ENCODE measurements around the gene SNX15. TPM values are rescaled to one million over a fixed set of nuclear protein-coding genes. Genes with fewer than 3 reads are reported as not detected.
"Not testable (repeated sequence)": the region's sequence is repeated elsewhere in the genome, so short reads cannot be mapped to it uniquely, and the experiment has no call there.

Gene SNX15
- polyA plus RNA-seq (2014; cell fraction: cytosol; rRNA removed), result 24.0 and 26.3 TPM in 2 replicates
- 11.4 and 46.5 TPM in 2 replicates for polyA plus RNA-seq (2014; cell fraction: nucleus; rRNA removed)

GRCh38 chr11:65027213-65028067 lies at the start of gene SNX15:
SNX15 (plus strand) TSS chr11:65027439; CDS start chr11:65027538, 99 bp downstream.
- DNase-seq (ENCODE audit: low spot score), result peak; percentile 97

- not testable (repeated sequence) for DNase-seq (ENCODE audit: low spot score)
Observed at GRCh38 chr11:64983339-64983738, 43.9 kb upstream of the SNX15 start.

GRCh38 chr11:64987998-64988854 lies 39.0 kb upstream of the SNX15 start:
- no peak for DNase-seq (ENCODE audit: low spot score)

GRCh38 chr11:64989416-64989815 lies 37.8 kb upstream of the SNX15 start:
- no peak for DNase-seq (ENCODE audit: low spot score)

- peak; percentile 48 for DNase-seq (ENCODE audit: low spot score)
Observed at GRCh38 chr11:64990222-64990923, 36.9 kb upstream of the SNX15 start.

GRCh38 chr11:64994318-64994717 lies 32.9 kb upstream of the SNX15 start:
- DNase-seq (ENCODE audit: low spot score), result no peak

- no peak for DNase-seq (ENCODE audit: low spot score)
Observed at GRCh38 chr11:64996327-64996709, 30.9 kb upstream of the SNX15 start.

GRCh38 chr11:64996710-64997380 lies 30.4 kb upstream of the SNX15 start, which contains the start of gene BATF2:
BATF2 (minus strand) TSS chr11:64996971; CDS start chr11:64996914, 57 bp downstream.
- DNase-seq (ENCODE audit: low spot score), result peak; percentile 79

GRCh38 chr11:64998141-64998540 lies 29.1 kb upstream of the SNX15 start:
- DNase-seq (ENCODE audit: low spot score), result no peak

- DNase-seq (ENCODE audit: low spot score), result no peak
Observed at GRCh38 chr11:64998690-64999431, 28.4 kb upstream of the SNX15 start.

GRCh38 chr11:64999478-64999877 lies 27.8 kb upstream of the SNX15 start:
- no peak for DNase-seq (ENCODE audit: low spot score)

GRCh38 chr11:65002706-65003105 lies 24.5 kb upstream of the SNX15 start:
- no peak for DNase-seq (ENCODE audit: low spot score)

- no peak for DNase-seq (ENCODE audit: low spot score)
Observed at GRCh38 chr11:65003282-65003681, 24.0 kb upstream of the SNX15 start.

- not testable (repeated sequence) for DNase-seq (ENCODE audit: low spot score)
Observed at GRCh38 chr11:65003968-65004367, 23.3 kb upstream of the SNX15 start.

GRCh38 chr11:65008016-65008415 lies 19.2 kb upstream of the SNX15 start:
- no peak for DNase-seq (ENCODE audit: low spot score)

- DNase-seq (ENCODE audit: low spot score), result no peak
Observed at GRCh38 chr11:65008873-65009272, 18.4 kb upstream of the SNX15 start.

- peak; percentile 88 for DNase-seq (ENCODE audit: low spot score)
Observed at GRCh38 chr11:65013130-65013887, 13.9 kb upstream of the SNX15 start.

GRCh38 chr11:65013888-65014725 lies 13.1 kb upstream of the SNX15 start, which contains the start of gene ARL2:
ARL2 (plus strand) TSS chr11:65014160; CDS start chr11:65014208, 48 bp downstream.
- DNase-seq (ENCODE audit: low spot score), result peak; percentile 96

Measured in SK-N-DZ (cell line).